Stomach (tissue), 9 donors: ENCODE results near the gene HNRNPLL. TPM values are rescaled to one million over a fixed set of nuclear protein-coding genes. Genes with fewer than 3 reads are reported as not detected.

Source experiments
- DNase-seq, 2 donors: peaks; one replicate each; pipeline versions ENCODE4 v3.0.0 to v3.0.0-alpha.2; 2013 to 2019
- H3K27ac ChIP-seq, 5 donors: fragments of 200-600 bp in 4 of 5; sonication (generic) in 4 of 5; one replicate each; pipeline ENCODE4 v1.5.1; 2013 to 2019; ENCODE audit warnings: mild to moderate bottlenecking in 1 of 5, moderate library complexity in 1 of 5
- H3K27me3 ChIP-seq, 3 donors: fragments of 200-600 bp; sonication (generic); one replicate each; pipeline ENCODE4 v1.5.1; 2017 to 2019; ENCODE audit warnings: mixed run types in 1 of 3
- H3K36me3 ChIP-seq, 4 donors: fragments of 200-600 bp; sonication (generic); 1 replicate in 3 of 4; 2 replicates in 1 of 4; pipeline ENCODE4 v1.5.1; 2016 to 2019
- H3K4me1 ChIP-seq, 4 donors: fragments of 200-600 bp; sonication (generic); one replicate each; pipeline ENCODE4 v1.5.1; 2016 to 2019
- H3K4me3 ChIP-seq, 4 donors: fragments of 200-600 bp; sonication (generic) in 3 of 4; one replicate each; pipeline ENCODE4 v1.5.1; 2016 to 2019; ENCODE audit warnings: mild to moderate bottlenecking in 1 of 4
- H3K9me3 ChIP-seq, 4 donors: fragments of 200-600 bp; sonication (generic); one replicate each; pipeline ENCODE4 v1.5.1; 2016 to 2019
- CTCF ChIP-seq, 7 experiments: fragments of 450-650 bp in 4 of 7; fragments of 200-600 bp in 3 of 7; sonication (generic) in 3 of 7; IDR thresholded peaks; one replicate each; pipeline ENCODE4 v1.5.1; 2016 to 2019; ENCODE audit warnings: antibody characterized with exemption in 7 of 7, control low read depth in 2 of 7, mild to moderate bottlenecking in 1 of 7
- EP300 ChIP-seq: sonication (generic); formaldehyde crosslinking; IDR thresholded peaks from one replicate; pipeline ENCODE4 v1.6.1; 2017; ENCODE audit warnings: antibody characterized with exemption
- POLR2A ChIP-seq, 4 donors: fragments of 450-650 bp; IDR thresholded peaks; one replicate each; pipeline ENCODE4 v1.6.1; 2016; ENCODE audit warnings: antibody characterized with exemption in 4 of 4, control low read depth in 2 of 4, mild to moderate bottlenecking in 1 of 4, moderate library complexity in 1 of 4
- POLR2AphosphoS5 ChIP-seq, 3 donors: sonication (generic); formaldehyde crosslinking; IDR thresholded peaks; one replicate each; pipeline ENCODE4 v1.6.1; 2016; ENCODE audit warnings: antibody characterized with exemption in 3 of 3
- WGBS, 5 donors: extraction: QIAGEN DNeasy Blood & Tissue Kit in 3 of 5; methylation state at CpG; one replicate each; pipeline versions ENCODE4 v1.1.5 to v1.1.7; 2013 to 2018; 5-methylcytosine and 5-hydroxymethylcytosine counted together
- intact Hi-C: fragments of 100-400 bp; cut with DNase I; formaldehyde crosslinking; loops from one replicate; pipeline ENCODE4 v1.15.1; 2023; ENCODE audit warnings: low total_unique reads
- polyA plus RNA-seq, 3 donors: library from polyadenylated mRNA; stranded (reverse); fragments of 200-250 nt; gene quantifications; one replicate each; pipeline ENCODE4 v1.2.3, GENCODE V29; 2013
- total RNA-seq, 5 donors: library from RNA; depleted of rRNA; stranded (reverse); fragments of >200 nt; gene quantifications; one replicate each; pipeline versions ENCODE4 v1.1.0 to v1.2.3, GENCODE V29; 2014 to 2016
- donor health status: healthy with polysubstance abuse.
- donor health status: Bipolar disorder and iron deficiency.
- donor health status: healthy.

HNRNPLL gene
- total and polyA plus RNA-seq, 8 donors, result 12.2 to 97.9 (median 25.7) TPM

DNA sequence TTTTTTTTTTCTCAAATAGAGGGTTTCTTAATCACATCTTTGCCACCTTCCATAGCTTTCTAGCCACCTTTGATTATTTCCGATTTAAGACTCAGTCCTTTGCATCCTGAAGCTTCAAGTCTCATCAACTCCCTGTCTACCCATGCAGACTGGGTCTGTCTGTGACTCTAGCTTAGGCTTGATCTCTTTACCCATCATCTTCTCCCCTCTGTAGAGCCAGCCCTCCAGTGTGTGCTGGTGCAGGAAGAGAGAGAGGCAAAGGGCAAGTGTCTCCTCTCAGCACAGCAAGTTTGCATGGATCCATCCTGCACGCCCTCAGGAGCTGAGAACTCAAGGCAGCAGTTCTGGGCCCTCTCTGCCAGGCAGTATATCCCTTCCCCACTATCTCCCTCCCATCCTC, 70.4 kb downstream of the HNRNPLL start:
- peak overlapping the region in 1 of 5 donors; percentile 85 for H3K27ac ChIP-seq
- H3K9me3 ChIP-seq, result no peaks in the 10 kb centered on the region
- intact Hi-C loops, result no loop called here
- no peaks in the 10 kb centered on the region for H3K36me3 ChIP-seq
- peaks cover 0 to 16% (median 5%) of the 10 kb centered on the region in 3 donors for H3K27me3 ChIP-seq
- no peak for DNase-seq
- WGBS, 5 donors, result 72 to 90% (median 88%) methylated on average over 2 of the region's 2 CpGs
- TF ChIP-seq POLR2A (IDR thresholded peaks at IDR 0.05) (no peak), CTCF (IDR thresholded peaks at IDR 0.05) (no peak), POLR2AphosphoS5 (IDR thresholded peaks at IDR 0.05) (no peak), EP300 (no peak)
- peaks cover 9 to 41% (median 23%) of the 10 kb centered on the region in 4 donors for H3K4me1 ChIP-seq
- H3K4me3 ChIP-seq, result no peak overlapping the region

GRCh38 chr2:38529208-38529607, 73.5 kb downstream of the HNRNPLL start:
- intact Hi-C loops, result no loop called here
- H3K27ac ChIP-seq, result no peak overlapping the region
- DNase-seq, result no peak
- WGBS, 5 donors, result 85 to 90% (median 89%) methylated on average over 14 of the region's 14 CpGs
- peaks cover 0 to 12% (median 5%) of the 10 kb centered on the region in 3 donors for H3K27me3 ChIP-seq
- H3K36me3 ChIP-seq, result no peaks in the 10 kb centered on the region
- H3K4me1 ChIP-seq, result peaks cover 0 to 31% (median 12%) of the 10 kb centered on the region in 4 donors
- TF ChIP-seq CTCF (IDR thresholded peaks at IDR 0.05) (no peak), POLR2AphosphoS5 (IDR thresholded peaks at IDR 0.05) (no peak), EP300 (no peak), POLR2A (IDR thresholded peaks at IDR 0.05) (no peak)
- no peak overlapping the region for H3K4me3 ChIP-seq
- H3K9me3 ChIP-seq, result no peaks in the 10 kb centered on the region

DNA sequence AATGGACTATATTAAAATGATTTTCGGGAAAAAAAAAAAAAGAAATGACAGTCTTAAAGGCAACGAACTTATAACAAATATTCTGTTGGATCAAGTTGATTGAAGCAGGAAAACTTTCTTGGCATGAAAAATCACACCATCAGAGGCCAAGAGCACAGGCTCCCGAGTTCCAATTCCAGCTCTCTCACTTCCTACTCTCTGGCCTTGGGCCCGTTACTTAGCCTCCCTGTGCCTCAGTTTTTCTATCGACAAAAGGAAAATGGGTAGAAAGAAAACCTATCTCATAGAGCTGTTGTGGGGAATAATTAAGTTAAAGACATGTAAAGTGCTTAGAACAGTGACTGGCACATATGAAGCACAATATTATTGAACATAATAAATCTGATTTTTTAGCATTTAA, 74.2 kb downstream of the HNRNPLL start:
- no peaks in the 10 kb centered on the region for H3K9me3 ChIP-seq
- H3K4me3 ChIP-seq, result peak overlapping the region in 2 of 4 donors; percentile 38 to 44
- peaks cover 0 to 12% (median 5%) of the 10 kb centered on the region in 3 donors for H3K27me3 ChIP-seq
- no peaks in the 10 kb centered on the region for H3K36me3 ChIP-seq
- peak overlapping the region in 3 of 5 donors; percentile 47 to 73 (median 73) for H3K27ac ChIP-seq
- WGBS, 5 donors, result 50 to 70% (median 63%) methylated on average over 5 of the region's 5 CpGs
- DNase-seq, result no peak
- H3K4me1 ChIP-seq, result peaks cover 0 to 34% (median 13%) of the 10 kb centered on the region in 4 donors
- TF ChIP-seq POLR2AphosphoS5 (IDR thresholded peaks at IDR 0.05) (no peak), CTCF (IDR thresholded peaks at IDR 0.05) (no peak)
- intact Hi-C loops, result no loop called here

DNA sequence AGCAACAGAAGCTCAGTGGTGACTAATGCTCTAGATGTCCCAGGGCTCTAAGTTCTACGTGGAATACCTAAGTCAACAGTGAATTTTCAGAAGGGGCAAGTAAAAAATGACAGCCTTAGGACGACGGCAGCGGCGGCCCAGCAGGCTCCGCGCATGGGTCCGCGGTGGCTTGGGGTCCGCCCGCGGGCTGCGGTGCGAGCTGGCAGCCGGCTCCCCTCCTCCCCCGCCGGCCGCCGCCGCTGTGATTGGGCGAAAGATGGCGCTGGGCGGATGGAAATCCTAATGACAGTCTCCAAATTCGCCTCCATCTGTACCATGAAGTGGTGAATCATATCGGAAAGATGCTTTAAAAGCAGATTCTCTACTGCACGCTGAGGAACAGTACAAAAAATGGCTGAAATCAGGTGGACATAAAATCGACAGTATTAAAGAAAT, 74.7 kb downstream of the HNRNPLL start:
- peak in 1 of 2 donors; percentile 73 for DNase-seq
- no peak for TF ChIP-seq EP300
- no peak for TF ChIP-seq POLR2A (IDR thresholded peaks at IDR 0.05)
- TF ChIP-seq POLR2AphosphoS5 (IDR thresholded peaks at IDR 0.05), result no peak
- no peak for TF ChIP-seq CTCF (IDR thresholded peaks at IDR 0.05)
- 2 to 5% (median 3%) methylated on average over 27 of the region's 27 CpGs for WGBS, 5 donors
- peaks cover 0 to 30% (median 11%) of the 10 kb centered on the region in 4 donors for H3K4me1 ChIP-seq
- peaks cover 0 to 12% (median 5%) of the 10 kb centered on the region in 3 donors for H3K27me3 ChIP-seq
- peak overlapping the region in 4 of 5 donors; percentile 40 to 73 (median 60) for H3K27ac ChIP-seq
- H3K36me3 ChIP-seq, result no peaks in the 10 kb centered on the region
- intact Hi-C loops, result no loop called here
- H3K4me3 ChIP-seq, result peak overlapping the region; percentile 38 to 46 (median 44)
- H3K9me3 ChIP-seq, result no peaks in the 10 kb centered on the region
